BLaER1 (cell line): ENCODE results near the gene SLC24A3.
A peak's percentile ranks its signal among the peaks of the same experiment; 100 is the strongest.

ENCODE experiments used
- H3K27ac ChIP-seq: shearing (Covaris generic); formaldehyde crosslinking; 2 replicates; pipeline ENCODE4 v1.8.1; 2022
- H3K27me3 ChIP-seq: shearing (Covaris generic); formaldehyde crosslinking; 2 replicates; pipeline ENCODE4 v1.8.1; 2022
- H3K36me3 ChIP-seq: shearing (Covaris generic); formaldehyde crosslinking; 2 replicates; pipeline ENCODE4 v1.8.1; 2022
- H3K4me1 ChIP-seq: shearing (Covaris generic); formaldehyde crosslinking; 2 replicates; pipeline ENCODE4 v1.8.1; 2022
- H3K4me2 ChIP-seq: shearing (Covaris generic); formaldehyde crosslinking; 2 replicates; pipeline ENCODE4 v1.8.1; 2022
- H3K4me3 ChIP-seq: shearing (Covaris generic); formaldehyde crosslinking; 2 replicates; pipeline ENCODE4 v1.8.1; 2022
- H3K9ac ChIP-seq: shearing (Covaris generic); formaldehyde crosslinking; 2 replicates; pipeline ENCODE4 v1.8.1; 2022
- H3K9me3 ChIP-seq: shearing (Covaris generic); formaldehyde crosslinking; 2 replicates; pipeline ENCODE4 v1.8.1; 2022
- H4K20me1 ChIP-seq: shearing (Covaris generic); formaldehyde crosslinking; 2 replicates; pipeline ENCODE4 v1.8.1; 2022
- Cebpa-rat ChIP-seq: shearing (Covaris generic); IDR thresholded peaks from 2 replicates; pipeline ENCODE4 v1.8.1; 2022

Gene SLC24A3

GRCh38 chr20:19236371-19237055, 24.1 kb downstream of the SLC24A3 start:
- Histone ChIP-seq H3K4me1 (peaks cover 27% of the 10 kb centered on the region), H3K9me3 (no peaks in the 10 kb centered on the region), H4K20me1 (no peaks in the 10 kb centered on the region), H3K36me3 (no peaks in the 10 kb centered on the region), H3K27ac (no peak overlapping the region), H3K27me3 (0 out of 2 replicates have a peak, but pooled peaks cover 6% of the 10 kb centered on the region), H3K9ac (no peak overlapping the region), H3K4me3 (no peak overlapping the region), H3K4me2 (peak overlapping the region; percentile 74)
- TF ChIP-seq Cebpa-rat, result 0 out of 2 replicates have a peak, but pooled peaks have one; percentile 13

- no peak overlapping the region for H3K4me2 ChIP-seq
- TF ChIP-seq Cebpa-rat, result no peak
- H3K9ac ChIP-seq, result no peak overlapping the region
- H3K27ac ChIP-seq, result no peak overlapping the region
- peaks cover 22% of the 10 kb centered on the region for H3K4me1 ChIP-seq
- no peaks in the 10 kb centered on the region for H3K36me3 ChIP-seq
- no peaks in the 10 kb centered on the region for H3K9me3 ChIP-seq
- 0 out of 2 replicates have a peak, but pooled peaks cover 6% of the 10 kb centered on the region for H3K27me3 ChIP-seq
- no peaks in the 10 kb centered on the region for H4K20me1 ChIP-seq
- H3K4me3 ChIP-seq, result no peak overlapping the region
Observed at GRCh38 chr20:19241440-19241839, 29.0 kb downstream of the SLC24A3 start.

- TF ChIP-seq Cebpa-rat, result no peak
- H3K4me2 ChIP-seq, result no peak overlapping the region
Observed at GRCh38 chr20:19244291-19244690, 31.8 kb downstream of the SLC24A3 start.

GRCh38 chr20:19249106-19249879, 36.9 kb downstream of the SLC24A3 start:
- Histone ChIP-seq H3K36me3 (no peaks in the 10 kb centered on the region), H4K20me1 (no peaks in the 10 kb centered on the region), H3K27me3 (no peaks in the 10 kb centered on the region), H3K4me2 (no peak overlapping the region), H3K9me3 (no peaks in the 10 kb centered on the region), H3K9ac (no peak overlapping the region), H3K4me1 (no peaks in the 10 kb centered on the region), H3K4me3 (no peak overlapping the region), H3K27ac (no peak overlapping the region)
- TF ChIP-seq Cebpa-rat, result no peak

More at GRCh38 chr20:19244291-19244690, 31.8 kb downstream of the SLC24A3 start:
- no peaks in the 10 kb centered on the region for H3K27me3 ChIP-seq
- H3K4me1 ChIP-seq, result no peaks in the 10 kb centered on the region
- H3K36me3 ChIP-seq, result no peaks in the 10 kb centered on the region
- H3K9me3 ChIP-seq, result no peaks in the 10 kb centered on the region
- no peaks in the 10 kb centered on the region for H4K20me1 ChIP-seq
- no peak overlapping the region for H3K9ac ChIP-seq
- H3K4me3 ChIP-seq, result no peak overlapping the region
- H3K27ac ChIP-seq, result no peak overlapping the region

GRCh38 chr20:19250346-19250745, 37.9 kb downstream of the SLC24A3 start:
- H3K9ac ChIP-seq, result no peak overlapping the region
- no peak for TF ChIP-seq Cebpa-rat
- no peaks in the 10 kb centered on the region for H3K36me3 ChIP-seq
- H3K4me3 ChIP-seq, result no peak overlapping the region
- H3K27me3 ChIP-seq, result no peaks in the 10 kb centered on the region
- no peaks in the 10 kb centered on the region for H3K9me3 ChIP-seq
- no peak overlapping the region for H3K4me2 ChIP-seq
- no peaks in the 10 kb centered on the region for H3K4me1 ChIP-seq
- H4K20me1 ChIP-seq, result no peaks in the 10 kb centered on the region
- no peak overlapping the region for H3K27ac ChIP-seq

GRCh38 chr20:19251506-19251905, 39.1 kb downstream of the SLC24A3 start:
- TF ChIP-seq Cebpa-rat, result no peak
- Histone ChIP-seq H3K27ac (no peak overlapping the region), H3K9ac (no peak overlapping the region), H3K4me1 (no peaks in the 10 kb centered on the region), H3K9me3 (no peaks in the 10 kb centered on the region), H3K4me3 (no peak overlapping the region), H4K20me1 (no peaks in the 10 kb centered on the region), H3K36me3 (no peaks in the 10 kb centered on the region), H3K4me2 (no peak overlapping the region), H3K27me3 (no peaks in the 10 kb centered on the region)

GRCh38 chr20:19251958-19252357, 39.5 kb downstream of the SLC24A3 start:
- H3K27ac ChIP-seq, result no peak overlapping the region
- H3K4me1 ChIP-seq, result no peaks in the 10 kb centered on the region
- TF ChIP-seq Cebpa-rat, result no peak
- H3K4me2 ChIP-seq, result no peak overlapping the region
- H3K4me3 ChIP-seq, result no peak overlapping the region
- H3K9ac ChIP-seq, result no peak overlapping the region
- H3K9me3 ChIP-seq, result no peaks in the 10 kb centered on the region
- H4K20me1 ChIP-seq, result no peaks in the 10 kb centered on the region
- no peaks in the 10 kb centered on the region for H3K36me3 ChIP-seq
- no peaks in the 10 kb centered on the region for H3K27me3 ChIP-seq

- Histone ChIP-seq H3K36me3 (no peaks in the 10 kb centered on the region), H4K20me1 (no peaks in the 10 kb centered on the region), H3K4me1 (no peaks in the 10 kb centered on the region), H3K4me2 (no peak overlapping the region), H3K4me3 (no peak overlapping the region), H3K27ac (no peak overlapping the region), H3K9me3 (no peaks in the 10 kb centered on the region), H3K27me3 (no peaks in the 10 kb centered on the region), H3K9ac (no peak overlapping the region)
- TF ChIP-seq Cebpa-rat, result no peak
Observed at GRCh38 chr20:19252451-19253120, 40.1 kb downstream of the SLC24A3 start.

GRCh38 chr20:19253316-19253715, 40.9 kb downstream of the SLC24A3 start:
- H3K4me2 ChIP-seq, result no peak overlapping the region
- TF ChIP-seq Cebpa-rat, result no peak
- no peaks in the 10 kb centered on the region for H3K4me1 ChIP-seq
- H4K20me1 ChIP-seq, result no peaks in the 10 kb centered on the region
- no peak overlapping the region for H3K9ac ChIP-seq
- H3K27ac ChIP-seq, result no peak overlapping the region
- H3K9me3 ChIP-seq, result no peaks in the 10 kb centered on the region
- H3K4me3 ChIP-seq, result no peak overlapping the region
- no peaks in the 10 kb centered on the region for H3K36me3 ChIP-seq
- H3K27me3 ChIP-seq, result no peaks in the 10 kb centered on the region
